AG10803 (cell line): Measurements from ENCODE around the gene ARHGEF12.

Experiments
- DNase-seq: peaks from one replicate; pipeline ENCODE4 v3.0.0; 2010; ENCODE audit warnings: low read depth
- H3K4me3 ChIP-seq: 2 replicates; pipeline ENCODE4 v1.5.1; 2011; ENCODE audit warnings: mild to moderate bottlenecking, low read length, control low read depth
- CTCF ChIP-seq: conservative IDR thresholded peaks from 2 replicates; pipeline ENCODE4 v1.5.1; 2011; ENCODE audit warnings: mild to moderate bottlenecking, low read length, control low read depth, inconsistent platforms

ARHGEF12 gene

GRCh38 chr11:120342678-120343077 lies 6.5 kb downstream of the ARHGEF12 start:
- no peak overlapping the region for H3K4me3 ChIP-seq
- DNase-seq: no peak
- no peak for TF ChIP-seq CTCF

DNA sequence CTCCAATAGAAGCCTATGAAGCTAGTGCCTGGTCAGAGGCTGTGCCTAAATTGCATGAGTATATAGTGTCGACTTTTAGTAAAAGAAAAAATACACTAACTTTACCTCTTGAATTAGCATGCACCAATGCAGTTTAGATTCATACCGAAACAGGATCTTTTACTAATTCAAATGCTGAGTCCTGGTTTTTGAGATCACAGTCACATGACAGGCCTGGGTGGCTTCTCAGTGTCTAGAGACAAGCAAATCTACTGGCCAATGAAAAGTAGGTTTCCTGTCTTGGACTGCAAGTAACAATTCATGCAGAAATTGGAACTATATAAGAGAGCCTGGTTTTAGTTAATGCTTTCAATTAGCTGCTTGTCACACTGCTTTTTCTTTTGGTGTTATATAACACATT lies 7.2 kb downstream of the ARHGEF12 start:
- TF ChIP-seq CTCF: no peak
- no peak for DNase-seq
- H3K4me3 ChIP-seq: no peak overlapping the region

- H3K4me3 ChIP-seq: no peak overlapping the region
- DNase-seq: peak; percentile 57
- no peak for TF ChIP-seq CTCF
These were observed 8.2 kb downstream of the ARHGEF12 start for GRCh38 chr11:120344302-120345004.

DNA sequence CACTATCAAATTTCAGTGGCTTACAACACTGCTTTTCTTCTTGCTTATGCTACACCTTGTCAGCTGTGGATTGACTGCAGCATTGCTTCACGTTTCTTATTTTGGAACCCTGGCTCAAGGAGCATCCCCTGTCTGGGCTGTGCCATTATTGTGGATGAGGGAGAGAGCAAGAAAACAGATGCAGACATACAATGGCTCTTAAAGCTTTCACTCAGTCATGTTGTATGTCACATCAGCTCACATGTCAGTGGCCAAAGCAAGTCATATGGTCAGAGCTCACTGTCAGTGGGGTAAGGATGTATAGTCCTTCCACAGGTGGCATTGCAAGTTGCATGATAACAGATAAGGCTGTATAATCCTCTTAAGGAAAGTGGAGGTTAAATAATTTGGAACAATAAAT lies 10.0 kb downstream of the ARHGEF12 start:
- no peak for DNase-seq
- no peak for TF ChIP-seq CTCF

GRCh38 chr11:120350637-120351036 lies 14.4 kb downstream of the ARHGEF12 start:
- TF ChIP-seq CTCF: no peak
- no peak overlapping the region for H3K4me3 ChIP-seq
- no peak for DNase-seq

More for the DNA sequence above, 10.0 kb downstream of the ARHGEF12 start:
- no peak overlapping the region for H3K4me3 ChIP-seq

DNA sequence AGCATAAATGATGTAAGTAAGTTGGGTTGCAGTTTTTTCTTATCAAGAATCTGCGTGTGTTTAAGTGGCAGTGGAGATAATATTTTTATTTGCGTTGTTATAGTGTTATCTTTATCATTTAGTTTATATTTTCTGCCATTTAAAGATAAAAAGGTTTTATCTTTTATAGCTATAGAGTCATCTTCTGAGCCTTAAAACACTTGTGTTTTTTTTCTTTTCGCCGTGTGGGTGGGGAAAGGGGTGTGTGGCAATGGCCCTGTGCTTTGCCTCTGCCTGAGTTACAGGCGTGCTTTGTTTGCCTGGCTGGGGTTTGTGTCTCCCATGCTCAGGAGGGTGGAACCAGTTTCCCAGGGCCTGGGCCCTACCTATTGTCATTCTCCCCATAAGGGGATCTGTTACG lies 16.2 kb downstream of the ARHGEF12 start:
- no peak overlapping the region for H3K4me3 ChIP-seq
- no peak for DNase-seq
- TF ChIP-seq CTCF: no peak

GRCh38 chr11:120354068-120354467 lies 17.9 kb downstream of the ARHGEF12 start:
- TF ChIP-seq CTCF: no peak
- no peak overlapping the region for H3K4me3 ChIP-seq
- no peak for DNase-seq
